Stimulated activated naive CD4-positive, alpha-beta T cell treated with Interleukin-2 at 50 U/mL for 16 hours (primary cell): Measurements from ENCODE around the gene DOCK3.

Experiments
- DNase-seq: peaks from one replicate; lab custom pipeline; 2025; lab: John Stamatoyannopoulos, UW

Gene DOCK3, protein sequence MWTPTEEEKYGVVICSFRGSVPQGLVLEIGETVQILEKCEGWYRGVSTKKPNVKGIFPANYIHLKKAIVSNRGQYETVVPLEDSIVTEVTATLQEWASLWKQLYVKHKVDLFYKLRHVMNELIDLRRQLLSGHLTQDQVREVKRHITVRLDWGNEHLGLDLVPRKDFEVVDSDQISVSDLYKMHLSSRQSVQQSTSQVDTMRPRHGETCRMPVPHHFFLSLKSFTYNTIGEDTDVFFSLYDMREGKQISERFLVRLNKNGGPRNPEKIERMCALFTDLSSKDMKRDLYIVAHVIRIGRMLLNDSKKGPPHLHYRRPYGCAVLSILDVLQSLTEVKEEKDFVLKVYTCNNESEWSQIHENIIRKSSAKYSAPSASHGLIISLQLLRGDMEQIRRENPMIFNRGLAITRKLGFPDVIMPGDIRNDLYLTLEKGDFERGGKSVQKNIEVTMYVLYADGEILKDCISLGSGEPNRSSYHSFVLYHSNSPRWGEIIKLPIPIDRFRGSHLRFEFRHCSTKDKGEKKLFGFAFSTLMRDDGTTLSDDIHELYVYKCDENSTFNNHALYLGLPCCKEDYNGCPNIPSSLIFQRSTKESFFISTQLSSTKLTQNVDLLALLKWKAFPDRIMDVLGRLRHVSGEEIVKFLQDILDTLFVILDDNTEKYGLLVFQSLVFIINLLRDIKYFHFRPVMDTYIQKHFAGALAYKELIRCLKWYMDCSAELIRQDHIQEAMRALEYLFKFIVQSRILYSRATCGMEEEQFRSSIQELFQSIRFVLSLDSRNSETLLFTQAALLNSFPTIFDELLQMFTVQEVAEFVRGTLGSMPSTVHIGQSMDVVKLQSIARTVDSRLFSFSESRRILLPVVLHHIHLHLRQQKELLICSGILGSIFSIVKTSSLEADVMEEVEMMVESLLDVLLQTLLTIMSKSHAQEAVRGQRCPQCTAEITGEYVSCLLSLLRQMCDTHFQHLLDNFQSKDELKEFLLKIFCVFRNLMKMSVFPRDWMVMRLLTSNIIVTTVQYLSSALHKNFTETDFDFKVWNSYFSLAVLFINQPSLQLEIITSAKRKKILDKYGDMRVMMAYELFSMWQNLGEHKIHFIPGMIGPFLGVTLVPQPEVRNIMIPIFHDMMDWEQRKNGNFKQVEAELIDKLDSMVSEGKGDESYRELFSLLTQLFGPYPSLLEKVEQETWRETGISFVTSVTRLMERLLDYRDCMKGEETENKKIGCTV (N-terminal part only)

DNA sequence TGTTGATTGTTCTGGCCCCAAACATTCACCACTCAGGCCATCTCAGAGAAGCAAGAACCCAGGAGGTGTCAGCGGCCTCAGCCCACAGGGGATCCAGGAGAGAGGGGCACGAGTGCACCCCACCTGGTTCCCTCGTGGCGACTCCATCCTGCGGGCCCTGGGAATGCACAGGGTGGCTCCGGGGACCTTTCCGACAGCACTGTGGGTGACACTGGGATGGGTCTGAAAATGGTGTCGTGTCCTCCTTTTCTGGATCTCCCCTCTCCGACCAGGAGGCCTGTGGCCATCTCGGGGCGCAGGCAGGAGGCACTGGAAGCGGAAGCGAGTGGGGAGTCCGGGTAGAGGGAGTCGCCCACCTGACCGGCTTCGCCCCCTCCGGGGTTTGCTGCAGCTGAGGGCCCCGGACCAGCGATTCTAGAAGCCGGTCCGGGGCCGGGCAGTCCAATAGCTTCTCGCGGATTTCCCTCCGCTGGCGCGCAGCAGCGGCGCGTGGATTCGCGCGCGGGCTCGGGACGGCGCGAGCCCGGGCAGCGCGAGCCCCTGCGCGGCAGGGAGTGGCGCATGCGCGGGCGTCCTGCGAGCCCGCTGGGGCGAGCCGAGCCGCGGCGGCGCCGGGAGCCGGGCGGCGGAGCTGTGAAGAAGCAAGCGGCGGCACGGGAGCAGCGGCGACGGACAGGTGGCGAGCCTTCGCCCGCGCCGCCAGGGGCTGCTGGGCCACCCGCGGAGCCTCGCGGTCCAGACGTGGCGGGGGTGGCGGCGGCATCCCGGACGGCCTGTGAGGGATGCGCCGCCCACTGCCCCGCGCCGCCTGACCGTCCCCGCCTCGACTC is at the start of gene DOCK3:
TSS of gene DOCK3 (plus strand) at position 579 of the 830 bp plus-strand sequence. CDS start 337 bp downstream, outside the sequence.
- peak; percentile 34 for DNase-seq

DNA sequence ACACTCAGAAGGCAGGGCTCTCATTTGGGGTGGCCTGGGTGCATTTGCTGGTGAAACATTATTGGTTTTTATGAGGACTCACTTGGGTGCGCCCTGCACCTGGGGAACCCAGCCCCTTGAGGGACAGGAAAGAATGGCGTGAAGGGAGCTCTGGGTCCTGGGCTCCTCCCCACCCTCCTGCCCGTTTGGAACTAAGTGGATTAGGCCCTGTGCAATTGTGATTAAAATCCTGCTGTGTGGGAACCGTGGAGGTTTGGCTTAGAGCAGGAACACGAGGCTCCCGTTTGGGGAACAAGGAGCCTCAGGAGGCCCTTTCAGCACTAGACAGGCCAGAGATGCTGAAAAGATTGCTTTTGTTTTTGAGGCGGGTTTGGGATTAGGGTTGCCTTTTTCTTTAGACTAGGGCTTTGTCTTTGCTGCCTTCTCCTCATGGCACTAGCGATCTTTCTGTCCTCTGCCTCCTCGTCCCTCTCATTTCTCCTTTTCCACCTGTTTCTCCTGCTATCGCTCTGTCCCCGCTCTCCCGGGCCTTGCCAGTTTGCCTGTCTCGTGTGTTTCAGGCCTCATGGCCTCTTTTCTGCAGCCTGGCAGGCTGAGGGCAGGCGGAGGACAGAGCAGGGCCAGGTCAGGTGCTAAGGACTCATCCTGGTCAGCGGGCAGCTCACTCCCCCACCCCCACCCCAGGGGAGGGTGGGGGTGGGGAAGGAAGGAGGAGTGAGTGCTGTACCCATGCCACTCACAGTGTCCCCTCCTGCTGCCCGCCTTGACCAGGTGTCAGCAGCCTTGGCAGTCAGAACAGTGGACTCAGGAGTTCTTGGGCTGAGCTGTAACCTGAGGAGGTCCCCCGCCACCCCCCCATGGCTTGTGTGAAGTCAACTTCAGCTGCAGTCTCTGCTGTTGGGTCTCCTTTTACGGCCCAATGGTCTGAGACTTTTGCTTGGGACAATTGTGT is 49.2 kb upstream of the DOCK3 start:
- DNase-seq, result no peak

GRCh38 chr3:50626401-50626800 is 48.3 kb upstream of the DOCK3 start:
- DNase-seq, result no peak

DNA sequence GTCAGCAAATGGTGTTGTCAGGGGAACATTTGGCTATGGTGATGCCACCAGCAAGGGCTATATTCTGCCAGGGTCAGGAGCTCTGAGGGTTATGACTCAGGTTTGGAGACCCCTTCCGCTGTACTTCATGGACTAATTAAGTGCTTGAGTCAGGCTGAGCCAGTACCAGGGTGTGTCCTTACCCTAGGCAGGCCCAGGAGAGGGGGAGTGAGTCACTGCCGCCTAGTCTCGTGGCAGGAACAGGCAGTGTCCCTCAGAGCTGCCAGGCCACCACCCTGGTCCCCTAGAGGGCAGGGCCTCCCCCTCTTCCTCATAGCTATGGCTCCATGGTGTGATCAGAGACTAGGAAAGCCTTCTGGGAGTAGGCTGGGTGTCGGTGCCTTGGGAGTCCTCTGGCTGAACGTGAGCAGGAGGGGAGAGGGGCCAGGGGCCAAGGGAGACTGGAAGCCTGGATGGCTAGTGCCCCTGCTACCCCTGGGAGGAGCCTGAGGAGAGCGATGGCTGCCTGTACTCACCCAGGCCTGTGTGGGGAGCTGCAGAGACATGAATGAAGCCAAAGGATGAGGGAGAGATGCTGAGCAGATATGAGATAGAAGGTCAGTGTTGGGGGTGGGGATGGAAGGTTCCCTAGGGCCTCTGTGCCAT is 47.2 kb upstream of the DOCK3 start:
- no peak for DNase-seq

GRCh38 chr3:50628601-50629000 is 46.1 kb upstream of the DOCK3 start:
- no peak for DNase-seq

DNA sequence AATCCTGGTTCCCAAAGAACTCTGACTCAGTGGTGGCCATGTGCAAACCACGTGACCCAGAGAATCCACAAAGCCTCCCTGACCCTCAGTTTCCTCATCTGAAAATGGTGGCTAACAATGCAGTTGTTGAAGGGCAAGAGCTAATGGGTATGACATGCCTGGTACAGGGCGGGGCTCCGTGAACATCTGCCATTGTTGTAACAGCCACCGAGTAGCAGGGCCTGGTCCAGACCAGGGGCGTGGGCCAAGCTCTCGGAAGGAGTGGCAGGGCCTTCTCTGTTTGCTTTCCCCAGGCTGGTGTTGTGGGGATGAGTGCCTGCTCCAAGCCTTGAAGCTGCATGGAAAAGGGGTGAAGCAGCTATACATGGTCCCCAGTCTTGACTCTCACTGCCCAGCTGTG is 44.3 kb upstream of the DOCK3 start:
- DNase-seq, result no peak

DNA sequence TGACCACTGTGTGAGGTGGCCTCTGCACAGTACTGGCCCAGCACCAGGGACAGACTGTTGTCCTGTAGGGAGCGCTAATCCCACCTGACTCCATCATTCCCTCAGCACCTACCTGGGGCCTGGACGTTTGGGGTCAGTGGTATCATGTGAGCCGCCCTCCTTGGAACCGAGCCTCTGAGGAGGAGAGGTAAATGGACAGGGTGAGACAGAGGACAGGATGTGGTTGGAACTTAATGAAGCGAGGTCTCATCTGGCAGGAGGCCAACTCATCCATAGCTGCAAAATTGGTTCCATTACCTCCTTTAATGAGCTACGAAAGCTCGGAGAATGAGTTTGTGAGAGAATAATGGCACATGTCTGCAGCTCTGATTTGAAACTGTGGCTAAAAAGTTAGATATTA is 43.9 kb upstream of the DOCK3 start:
- DNase-seq, result no peak

GRCh38 chr3:50632450-50632849 is 42.3 kb upstream of the DOCK3 start:
- DNase-seq, result no peak

DNA sequence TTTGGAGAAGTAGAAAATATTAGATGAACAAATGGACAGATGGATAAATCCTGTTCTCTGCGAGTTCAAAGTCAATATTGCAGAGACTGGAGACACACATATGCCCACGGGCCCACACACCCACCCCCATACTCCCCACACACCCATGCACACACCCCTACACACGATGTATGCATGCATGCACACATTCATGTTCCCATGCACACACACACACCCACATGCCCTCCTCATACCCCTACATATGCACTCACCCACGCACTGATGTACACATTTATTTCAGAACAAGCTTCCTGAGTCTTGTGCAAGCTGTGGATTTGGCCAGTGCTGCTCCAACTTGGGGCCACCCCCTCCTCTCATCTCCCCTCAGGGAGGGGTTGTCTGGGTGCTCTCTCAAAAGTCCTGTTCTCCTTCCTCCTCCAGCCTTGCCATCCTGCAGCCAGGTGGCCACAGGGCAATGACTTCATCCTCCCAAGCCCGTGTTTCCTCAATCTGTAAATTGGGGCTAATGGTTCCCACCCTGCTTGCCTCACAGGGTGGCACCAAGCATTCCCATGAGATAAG is 41.4 kb upstream of the DOCK3 start:
- DNase-seq, result no peak

GRCh38 chr3:50635066-50635465 is 39.7 kb upstream of the DOCK3 start:
- DNase-seq, result no peak

DNA sequence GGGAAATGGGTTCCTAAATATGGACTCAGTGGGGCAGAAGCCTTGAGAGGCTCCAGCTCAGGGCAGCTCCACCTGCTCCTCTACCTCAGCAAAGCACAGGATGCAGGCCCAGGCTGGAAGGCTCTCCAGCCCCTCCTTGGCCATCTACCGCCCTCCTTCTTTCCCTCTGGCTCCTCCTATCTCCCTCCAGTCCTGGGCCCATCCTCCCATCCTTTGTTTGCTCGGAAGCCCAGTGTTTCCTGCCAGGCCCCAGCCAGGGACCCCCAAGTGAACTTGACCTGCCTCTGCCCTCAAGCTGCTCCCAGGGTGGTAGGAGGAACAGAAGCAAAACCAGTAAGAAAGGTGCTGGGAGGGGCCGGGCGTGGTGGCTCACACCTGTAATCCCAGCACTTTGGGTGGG is 37.7 kb upstream of the DOCK3 start:
- DNase-seq, result no peak

DNA sequence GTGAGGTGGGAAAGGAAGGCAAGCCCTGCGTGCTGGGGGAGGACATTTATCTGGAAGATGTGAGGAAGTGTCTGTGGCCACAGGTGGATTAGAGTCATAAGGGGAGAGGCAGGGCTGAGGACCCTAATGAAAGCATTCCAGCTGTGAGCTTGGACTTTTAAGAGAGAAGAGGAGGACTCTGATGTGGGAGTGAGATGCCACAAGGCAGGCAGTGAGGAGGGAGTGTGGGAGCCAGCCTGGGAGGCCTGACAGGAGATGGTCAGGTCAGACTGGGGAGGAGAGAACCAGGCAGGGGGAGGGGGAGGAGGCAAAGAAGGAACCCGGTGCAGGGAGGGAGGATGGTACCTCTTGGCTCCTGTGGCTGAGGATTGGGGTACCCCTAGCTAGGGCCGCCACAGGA is 36.8 kb upstream of the DOCK3 start:
- DNase-seq, result no peak

DNA sequence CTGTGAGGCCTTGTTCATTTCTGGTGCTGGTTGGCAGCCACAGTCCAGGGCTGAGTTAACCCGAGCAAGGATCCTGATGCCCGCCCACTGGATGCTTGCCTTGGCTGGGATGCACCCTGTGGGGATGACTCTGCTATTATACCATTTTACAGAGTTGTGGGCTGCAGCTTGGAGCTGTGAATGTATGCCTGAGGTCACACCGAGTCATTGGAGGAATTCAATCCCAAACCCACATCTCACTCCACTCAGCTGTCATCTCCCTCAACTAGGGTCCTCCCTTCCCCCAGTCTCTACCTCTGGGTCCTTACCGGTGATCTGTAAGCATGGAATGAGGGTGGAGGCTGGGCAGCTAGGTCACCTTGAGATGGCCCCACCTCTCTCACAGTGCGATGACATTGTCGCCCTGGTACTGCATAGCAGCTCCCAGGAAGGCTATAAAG is 35.7 kb upstream of the DOCK3 start:
- no peak for DNase-seq

- DNase-seq, result no peak
These were observed 32.3 kb upstream of the DOCK3 start for GRCh38 chr3:50642382-50642781.

DNA sequence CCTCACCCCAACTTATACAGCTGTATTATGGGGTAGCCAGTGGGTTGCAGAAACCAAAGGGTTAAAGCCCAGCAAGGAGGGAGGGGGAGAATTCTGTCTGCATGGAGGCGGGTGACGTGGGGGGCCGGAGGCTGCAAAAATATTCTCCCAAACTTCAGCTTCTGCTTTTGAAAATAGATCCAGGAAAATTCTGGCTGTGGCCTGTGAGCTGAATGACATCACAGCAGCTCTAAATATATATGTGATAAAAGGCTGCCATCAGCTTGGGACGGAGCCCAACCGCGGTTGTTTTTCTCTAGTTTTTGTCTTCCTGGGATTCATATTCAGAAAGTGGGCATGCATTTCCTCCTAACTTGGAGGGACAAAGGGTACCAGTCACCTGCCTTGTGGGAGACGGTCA is 30.2 kb upstream of the DOCK3 start:
- no peak for DNase-seq

DNA sequence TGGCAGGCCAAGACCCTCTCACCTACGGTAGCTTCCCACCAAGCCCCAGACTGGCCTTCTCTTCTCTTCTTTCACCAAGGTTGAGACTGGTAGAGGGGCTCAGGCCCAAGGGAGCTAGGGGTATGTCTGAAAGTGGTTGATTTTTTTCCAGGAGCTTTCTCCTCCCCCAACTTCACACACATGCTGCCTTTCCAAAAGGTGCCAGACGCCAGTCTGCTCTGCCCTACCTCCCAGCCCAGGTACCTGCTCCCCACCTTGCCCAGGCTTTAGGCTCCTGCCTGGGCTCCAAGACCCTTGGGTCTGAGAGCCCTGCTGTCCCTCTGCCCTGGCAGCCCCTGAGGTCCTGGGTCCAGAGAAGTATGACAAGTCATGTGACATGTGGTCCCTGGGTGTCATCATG is 29.3 kb upstream of the DOCK3 start:
- DNase-seq, result no peak

GRCh38 chr3:50648313-50648712 is 26.4 kb upstream of the DOCK3 start:
- DNase-seq, result no peak

DNA sequence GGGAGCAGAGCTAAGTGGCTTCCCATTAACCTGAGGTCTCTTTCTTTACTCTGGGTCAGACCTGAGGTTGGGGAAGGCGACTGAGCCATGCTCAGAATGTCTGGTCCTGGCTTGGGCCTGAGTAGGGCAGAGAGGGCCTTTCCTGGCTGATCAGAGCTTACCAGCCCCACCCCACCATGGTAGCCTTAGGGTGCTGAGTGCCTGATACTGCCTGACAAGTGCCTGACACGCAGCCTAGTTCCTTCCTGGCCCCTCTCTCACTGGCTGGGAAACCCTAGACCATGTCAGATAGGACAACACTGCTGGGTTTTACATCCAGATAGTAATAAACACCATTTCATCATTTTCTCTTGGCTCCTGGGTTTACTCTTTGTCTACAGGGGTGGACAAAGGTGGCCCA is 25.8 kb upstream of the DOCK3 start:
- DNase-seq, result no peak

DNA sequence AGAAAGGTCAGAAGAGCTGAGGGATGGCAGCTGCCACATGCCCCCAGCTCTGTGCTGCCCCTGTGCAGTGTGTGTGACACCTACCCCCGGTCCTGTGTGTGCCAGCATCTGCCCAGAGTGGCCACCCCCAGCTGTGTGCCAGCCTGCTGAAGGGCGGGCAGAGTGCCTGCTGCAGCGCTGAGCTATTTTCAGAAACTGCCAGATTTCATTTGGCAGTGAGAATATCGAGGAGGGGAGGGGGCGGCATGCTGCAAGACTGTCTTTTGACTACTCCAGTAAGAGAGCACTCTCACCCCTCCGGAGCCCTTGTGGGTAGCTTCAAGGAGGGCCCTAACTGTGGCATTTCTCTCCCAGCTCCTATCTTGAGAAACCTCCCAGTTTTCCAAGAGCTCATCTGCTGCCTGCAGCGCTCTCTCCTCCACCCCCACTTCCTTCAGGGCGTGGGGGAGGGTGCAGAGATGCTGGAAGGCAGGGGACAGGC is 25.2 kb upstream of the DOCK3 start:
- no peak for DNase-seq
